Keratinocyte (primary cell): ENCODE results near the gene ZBTB4. TPM values are rescaled to one million over a fixed set of nuclear protein-coding genes. Genes with fewer than 3 reads are reported as not detected.

Experiments
- DNase-seq: peaks from one replicate; pipeline ENCODE4 v3.0.0-alpha.2; 2011; ENCODE audit warnings: low read depth, missing footprints, low spot score
- FAIRE-seq: peaks from 2 replicates; lab custom pipeline; 2011; peaks lifted over from hg19 to GRCh38; lab: Jason Lieb, UNC
- H2AFZ ChIP-seq: 2 replicates; pipeline ENCODE4 v1.6.0; 2012; ENCODE audit warnings: low read length, control low read depth, inconsistent platforms; ENCODE audit not compliant: control insufficient read depth
- H3K27ac ChIP-seq: 2 replicates; pipeline ENCODE4 v1.5.1; 2011; ENCODE audit warnings: low read length; ENCODE audit not compliant: control insufficient read depth, insufficient read depth
- H3K27me3 ChIP-seq: 3 replicates; pipeline ENCODE4 v1.6.0; 2011; ENCODE audit warnings: low read length; ENCODE audit not compliant: control insufficient read depth, insufficient read depth; ENCODE audit errors: extremely low read depth
- H3K36me3 ChIP-seq, 2 experiments: 2 replicates in 1 of 2; 3 replicates in 1 of 2; pipeline ENCODE4 v1.5.1; 2011; ENCODE audit warnings: low read length in 2 of 2, mild to moderate bottlenecking in 1 of 2; ENCODE audit not compliant: control insufficient read depth in 2 of 2, insufficient read depth in 2 of 2; ENCODE audit errors: extremely low read depth in 1 of 2
- H3K4me1 ChIP-seq: 3 replicates; pipeline ENCODE4 v1.5.1; 2011; ENCODE audit warnings: low read length; ENCODE audit not compliant: control insufficient read depth, insufficient read depth; ENCODE audit errors: extremely low read depth
- H3K4me2 ChIP-seq: 3 replicates; pipeline ENCODE4 v1.6.0; 2011; ENCODE audit warnings: low read depth, low read length; ENCODE audit not compliant: control insufficient read depth, insufficient read depth; ENCODE audit errors: extremely low read depth
- H3K4me3 ChIP-seq, 3 experiments: fragments of 200-600 bp in 1 of 3; sonication (generic) in 1 of 3; 2 replicates in 2 of 3; 3 replicates in 1 of 3; pipeline ENCODE4 v1.5.1; 2011 to 2016; ENCODE audit warnings: low read length in 3 of 3, mild to moderate bottlenecking in 3 of 3, control low read depth in 2 of 3, inconsistent platforms in 1 of 3, low read depth in 1 of 3, mixed read lengths in 1 of 3, mixed run types in 1 of 3, moderate library complexity in 1 of 3; ENCODE audit not compliant: control insufficient read depth in 2 of 3, insufficient read depth in 2 of 3; ENCODE audit errors: extremely low read depth in 1 of 3
- H3K79me2 ChIP-seq: 2 replicates; pipeline ENCODE4 v1.6.0; 2012; ENCODE audit warnings: low read length; ENCODE audit not compliant: control insufficient read depth, insufficient read depth
- H3K9ac ChIP-seq: 3 replicates; pipeline ENCODE4 v1.6.0; 2011; ENCODE audit warnings: low read length; ENCODE audit not compliant: control insufficient read depth, insufficient read depth; ENCODE audit errors: extremely low read depth
- H3K9me1 ChIP-seq: 3 replicates; pipeline ENCODE4 v1.6.0; 2011; ENCODE audit warnings: low read length; ENCODE audit not compliant: control insufficient read depth, insufficient read depth; ENCODE audit errors: extremely low read depth
- H3K9me3 ChIP-seq: 2 replicates; pipeline ENCODE4 v1.5.1; 2012; ENCODE audit warnings: low read depth, low read length; ENCODE audit not compliant: control insufficient read depth
- H4K20me1 ChIP-seq: 3 replicates; pipeline ENCODE4 v1.6.0; 2011; ENCODE audit warnings: low read length; ENCODE audit not compliant: control insufficient read depth, insufficient read depth; ENCODE audit errors: extremely low read depth
- EZH2 ChIP-seq: IDR thresholded peaks from one replicate; pipeline ENCODE4 v1.6.1; 2012; ENCODE audit warnings: inconsistent platforms, mild to moderate bottlenecking, low read length, moderate library complexity
- dilution Hi-C: fragments of 300-500 bp; cut with MboI; formaldehyde crosslinking; loops from one replicate; pipeline ENCODE4 v1.7.0; 2020; ENCODE audit warnings: low sequenced_read_pairs; ENCODE audit not compliant: extremely low pct_ligation_motif_present
- polyA plus RNA-seq, 5 experiments: library from polyadenylated mRNA; depleted of rRNA in 3 of 5; stranded (reverse) in 3 of 5; stranded (forward) in 1 of 5; unstranded in 1 of 5; fragments of >200 nt; gene quantifications; 1 replicate in 1 of 5; 2 replicates in 3 of 5; 3 replicates in 1 of 5; pipeline versions ENCODE4 v1.2.1 to v1.2.3, GENCODE V29; 2011 to 2012; ENCODE audit warnings: missing spikeins in 2 of 5, low read depth in 1 of 5, low replicate concordance in 1 of 5
- TF ChIP-seq, protein P1 (sequence below), 3 experiments: IDR thresholded peaks in 1 of 3; conservative IDR thresholded peaks in 1 of 3; optimal IDR thresholded peaks in 1 of 3; 2 replicates in 2 of 3; 3 replicates in 1 of 3; pipeline versions ENCODE3 to v1.5.1; 2011; ENCODE audit warnings: low read length in 3 of 3, mild to moderate bottlenecking in 3 of 3, moderate library complexity in 2 of 3, control low read depth in 1 of 3, inconsistent platforms in 1 of 3; ENCODE audit not compliant: insufficient read depth in 2 of 3; ENCODE audit errors: extremely low read depth in 1 of 3

The ZBTB4 gene
- polyA plus RNA-seq, 1 donor (not counting 4 experiments of a cell fraction or from before 2014, with no cell fraction given): 20.9 TPM

DNA sequence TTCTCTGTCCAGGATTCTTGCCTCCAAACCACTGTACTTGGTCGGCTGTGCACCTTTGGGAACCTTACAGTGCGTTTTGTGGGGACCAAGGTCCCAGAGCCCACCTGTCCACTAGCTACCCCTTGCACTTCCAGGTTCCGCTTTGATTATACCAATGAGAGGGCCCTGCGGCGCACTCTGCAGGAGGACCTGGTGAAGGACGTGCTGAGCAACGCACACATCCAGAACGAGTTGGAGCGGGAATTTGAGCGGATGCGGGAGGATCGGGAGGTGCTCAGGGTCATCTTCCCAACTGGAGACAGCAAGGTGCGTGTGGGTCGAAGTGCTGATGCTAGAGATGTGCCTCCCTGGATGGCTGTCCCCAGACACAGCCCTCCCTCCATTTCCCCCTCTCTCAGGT lies 23.6 kb upstream of the ZBTB4 start:
- no peaks in the 10 kb centered on the region for H3K9me3 ChIP-seq
- dilution Hi-C loops: no loop called here
- H3K36me3 ChIP-seq: peaks cover 55 to 57% of the 10 kb centered on the region in 2 experiments
- H3K79me2 ChIP-seq: peaks cover 2% of the 10 kb centered on the region
- no peaks in the 10 kb centered on the region for H3K9me1 ChIP-seq
- TF ChIP-seq, protein P1, sequence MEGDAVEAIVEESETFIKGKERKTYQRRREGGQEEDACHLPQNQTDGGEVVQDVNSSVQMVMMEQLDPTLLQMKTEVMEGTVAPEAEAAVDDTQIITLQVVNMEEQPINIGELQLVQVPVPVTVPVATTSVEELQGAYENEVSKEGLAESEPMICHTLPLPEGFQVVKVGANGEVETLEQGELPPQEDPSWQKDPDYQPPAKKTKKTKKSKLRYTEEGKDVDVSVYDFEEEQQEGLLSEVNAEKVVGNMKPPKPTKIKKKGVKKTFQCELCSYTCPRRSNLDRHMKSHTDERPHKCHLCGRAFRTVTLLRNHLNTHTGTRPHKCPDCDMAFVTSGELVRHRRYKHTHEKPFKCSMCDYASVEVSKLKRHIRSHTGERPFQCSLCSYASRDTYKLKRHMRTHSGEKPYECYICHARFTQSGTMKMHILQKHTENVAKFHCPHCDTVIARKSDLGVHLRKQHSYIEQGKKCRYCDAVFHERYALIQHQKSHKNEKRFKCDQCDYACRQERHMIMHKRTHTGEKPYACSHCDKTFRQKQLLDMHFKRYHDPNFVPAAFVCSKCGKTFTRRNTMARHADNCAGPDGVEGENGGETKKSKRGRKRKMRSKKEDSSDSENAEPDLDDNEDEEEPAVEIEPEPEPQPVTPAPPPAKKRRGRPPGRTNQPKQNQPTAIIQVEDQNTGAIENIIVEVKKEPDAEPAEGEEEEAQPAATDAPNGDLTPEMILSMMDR (optimal IDR thresholded peaks at IDR 0.05 in 1 of 3, IDR thresholded peaks at IDR 0.05 in 1 of 3, conservative IDR thresholded peaks at IDR 0.05 in 1 of 3; ENCODE audit: extremely low read depth in 1 of 3, insufficient read depth in 2 of 3, low read length in 3 of 3): peak in 2 of 3 experiments; percentile 41 to 43
- TF ChIP-seq EZH2: no peak
- H3K4me3 ChIP-seq: no peak overlapping the region
- FAIRE-seq (no peak), DNase-seq (no peak)
- H3K27ac ChIP-seq: no peak overlapping the region
- H3K9ac ChIP-seq: no peak overlapping the region
- no peak overlapping the region for H2AFZ ChIP-seq
- H3K27me3 ChIP-seq: no peaks in the 10 kb centered on the region
- H3K4me2 ChIP-seq: no peak overlapping the region
- no peaks in the 10 kb centered on the region for H3K4me1 ChIP-seq
- H4K20me1 ChIP-seq: no peaks in the 10 kb centered on the region

DNA sequence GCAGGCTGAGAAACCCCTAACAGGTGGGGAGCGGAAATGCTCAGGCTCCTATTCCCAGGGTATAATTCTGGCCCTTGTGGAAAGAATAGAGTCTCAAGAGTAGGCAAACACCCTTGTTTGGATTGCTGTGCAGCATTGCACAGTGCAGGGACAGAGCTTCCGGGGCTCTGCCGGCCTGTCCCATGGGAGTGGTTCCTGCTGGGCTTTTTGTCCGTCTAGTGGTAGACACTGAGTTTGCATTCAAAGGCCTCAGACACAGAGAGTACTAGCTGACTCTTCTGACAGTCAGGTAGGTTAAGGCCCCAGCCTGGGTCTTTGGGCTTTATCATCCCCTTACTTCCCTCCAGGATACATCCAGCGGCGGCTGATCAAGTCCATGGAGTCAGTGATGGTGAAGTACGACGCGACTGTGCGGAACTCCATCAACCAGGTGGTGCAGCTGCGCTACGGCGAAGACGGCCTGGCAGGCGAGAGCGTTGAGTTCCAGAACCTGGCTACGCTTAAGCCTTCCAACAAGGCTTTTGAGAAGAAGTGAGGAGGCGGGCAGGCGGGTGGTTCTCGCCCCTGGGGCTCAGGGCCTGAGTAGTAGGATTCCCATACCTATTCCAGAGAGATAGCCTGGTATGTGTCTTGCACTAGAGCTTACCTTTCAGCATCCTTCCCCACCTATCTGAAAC lies 22.9 kb upstream of the ZBTB4 start:
- Histone ChIP-seq H4K20me1 (peaks cover 4% of the 10 kb centered on the region), H2AFZ (no peak overlapping the region), H3K9me3 (no peaks in the 10 kb centered on the region), H3K9me1 (no peaks in the 10 kb centered on the region), H3K4me2 (no peak overlapping the region), H3K36me3 (peaks cover 61% of the 10 kb centered on the region in 2 experiments), H3K27me3 (no peaks in the 10 kb centered on the region), H3K4me3 (no peak overlapping the region), H3K4me1 (no peaks in the 10 kb centered on the region), H3K9ac (no peak overlapping the region), H3K79me2 (peaks cover 3% of the 10 kb centered on the region), H3K27ac (no peak overlapping the region)
- DNase-seq (no peak), FAIRE-seq (no peak)
- dilution Hi-C loops: no loop called here
- no peak for TF ChIP-seq EZH2
- TF ChIP-seq, protein P1 (optimal IDR thresholded peaks at IDR 0.05 in 1 of 3, IDR thresholded peaks at IDR 0.05 in 1 of 3, conservative IDR thresholded peaks at IDR 0.05 in 1 of 3; ENCODE audit: extremely low read depth in 1 of 3, insufficient read depth in 2 of 3, low read length in 3 of 3): no peak
